ENCODE measurements around the gene MYCN. TPM values are rescaled to one million over a fixed set of nuclear protein-coding genes. Genes with fewer than 3 reads are reported as not detected.

MYCN gene
- total and polyA plus RNA-seq, 2 of the 4 experiments (the other 2 are of a cell fraction): not detected

- no peaks in the 10 kb centered on the region for H4K20me1 ChIP-seq (ENCODE audit: insufficient read depth, low read length)
- no CpG with 5 or more reads among the region's 5 CpGs for WGBS, 2 experiments (ENCODE audit: extremely low coverage in 2 of 2, insufficient read length in 1 of 2)
- no peaks in the 10 kb centered on the region for H3K27me3 ChIP-seq (ENCODE audit: control insufficient read depth, insufficient read depth, low read length)
- no peak overlapping the region for H3K18ac ChIP-seq (ENCODE audit: low read depth, low read length)
- H2AFZ ChIP-seq (replicated peaks; ENCODE audit: low read length, poor library complexity): no peak overlapping the region
- TF ChIP-seq NFE2L2 (IDR thresholded peaks at IDR 0.05; ENCODE audit: low read depth, low read length) (no peak), CHD1 (IDR thresholded peaks at IDR 0.05; ENCODE audit: low read depth, low read length) (no peak), SMC3 (IDR thresholded peaks at IDR 0.05; ENCODE audit: low read depth, low read length) (no peak), FOS (IDR thresholded peaks at IDR 0.05; ENCODE audit: low read depth, low read length) (no peak), POLR2A (IDR thresholded peaks at IDR 0.05; ENCODE audit: low read depth, low read length) (no peak), CTCF (conservative IDR thresholded peaks at IDR 0.05; ENCODE audit: low read depth, low read length) (no peak), USF2 (IDR thresholded peaks at IDR 0.05; ENCODE audit: low read depth, low read length) (no peak), MAZ (IDR thresholded peaks at IDR 0.05; ENCODE audit: borderline replicate concordance, low read depth, low read length) (no peak), RAD21 (IDR thresholded peaks at IDR 0.05; ENCODE audit: low read length) (no peak), RFX5 (IDR thresholded peaks at IDR 0.05; ENCODE audit: low read depth, low read length) (no peak), MAFK (IDR thresholded peaks at IDR 0.05; ENCODE audit: low read depth, low read length) (no peak)
- in situ Hi-C loops (cut with MboI; ENCODE audit: low sequenced_read_pairs): no loop called here
- intact Hi-C loops (cut with micrococcal nuclease): no loop called here
- no peaks in the 10 kb centered on the region for H3K9me1 ChIP-seq (ENCODE audit: insufficient read depth, low read length)
- H3K4me2 ChIP-seq (ENCODE audit: low read depth, low read length): no peak overlapping the region
- H3K14ac ChIP-seq (replicated peaks; ENCODE audit: low read depth, low read length): no peak overlapping the region
- H4K8ac ChIP-seq (ENCODE audit: low read depth in 2 of 2, low read length in 2 of 2): no peak overlapping the region
- H3K79me1 ChIP-seq (ENCODE audit: low read depth in 1 of 2, low read length in 2 of 2): no peaks in the 10 kb centered on the region
- no peaks in the 10 kb centered on the region for H3K36me3 ChIP-seq (ENCODE audit: control insufficient read depth, insufficient read depth, low read length)
- H2BK5ac ChIP-seq (ENCODE audit: low read depth, low read length, poor library complexity, severe bottlenecking): peak overlapping the region; percentile 72
- H3K4me1 ChIP-seq (ENCODE audit: control insufficient read depth, insufficient read depth, low read length): no peaks in the 10 kb centered on the region
- H3K27ac ChIP-seq (ENCODE audit: insufficient read depth, low read length): no peak overlapping the region
- no peak overlapping the region for H2BK20ac ChIP-seq (ENCODE audit: low read depth, low read length)
- CTCF ChIA-PET: interaction anchor here (0.6 kb wide), 1 partner anchor 33 kb away, joined by 3 read pairs; no protein-coding TSS in a partner anchor
- no peak overlapping the region for H2BK120ac ChIP-seq (ENCODE audit: low read depth, low read length)
- H3K9me3 ChIP-seq (ENCODE audit: control insufficient read depth, insufficient read depth, low read length): peaks cover 44% of the 10 kb centered on the region
- H3K4me3 ChIP-seq (ENCODE audit: insufficient read depth, low read depth, low read length): no peak overlapping the region
- dilution Hi-C loops (cut with HindIII; ENCODE audit: low sequenced_read_pairs, unreplicated experiment): no loop called here
- H2AK9ac ChIP-seq (replicated peaks; ENCODE audit: low read depth, low read length, poor library complexity): no peak overlapping the region
- H3K23ac ChIP-seq (ENCODE audit: low read depth, low read length): no peak overlapping the region
- H4K5ac ChIP-seq (ENCODE audit: low read depth, low read length): no peak overlapping the region
- H3K9ac ChIP-seq (ENCODE audit: low read depth, low read length): no peak overlapping the region
- no peak overlapping the region for H2BK15ac ChIP-seq (ENCODE audit: low read depth, low read length)
- H3K56ac ChIP-seq (ENCODE audit: extremely low read depth, insufficient read depth, low read length): no peak overlapping the region
- no peak overlapping the region for H3K4ac ChIP-seq (ENCODE audit: low read depth, low read length)
- DNase-seq (no peak), ATAC-seq (ENCODE audit: low read depth) (no peak)
- H4K91ac ChIP-seq (ENCODE audit: insufficient read depth, low read depth, low read length): no peak overlapping the region
- POLR2A ChIA-PET (ENCODE audit: unreplicated experiment): no interaction called here
- no peak overlapping the region for H2AK5ac ChIP-seq (ENCODE audit: low read depth, low read length)
- no TSS peak for BruUV-seq (replicated peaks)
These were observed 48.4 kb downstream of the MYCN start for GRCh38 chr2:15988733-15989132.
